GM12878 (cell line): ENCODE measurements around the gene ABHD1. TPM values are rescaled to one million over a fixed set of nuclear protein-coding genes. Genes with fewer than 3 reads are reported as not detected.

Source experiments
- ATAC-seq: fragments of 200-7000 bp; cut with Tn5 transposase; 3 replicates; pipeline ENCODE4 v1.9.1; 2020; ENCODE audit warnings: mild to moderate bottlenecking, moderate library complexity
- BruUV-seq: library from RNA; stranded (reverse); fragments of 400-500 nt; replicated peaks from 2 replicates; lab custom pipeline; 2021; lab: Mats Ljungman, UMichigan
- CTCF ChIA-PET: fragments of 300-600 bp; sonication (Branson Sonifier 250); formaldehyde crosslinking; extraction: SDS; loops from one replicate; lab custom pipeline; 2021; ENCODE audit warnings: inconsistent platforms; lab: Yijun Ruan, JAX
- POLR2A ChIA-PET: fragments of 350-600 bp; formaldehyde crosslinking; extraction: SDS; loops from one replicate; lab custom pipeline; 2021; ENCODE audit warnings: inconsistent platforms; lab: Charles Lee
- RAD21 ChIA-PET: fragments of 300-600 bp; sonication (Branson Sonifier 250); formaldehyde crosslinking; loops from one replicate; lab custom pipeline; 2023; ENCODE audit warnings: antibody characterized with exemption; ENCODE audit not compliant: unreplicated experiment; lab: Charles Lee
- SMC1A ChIA-PET: fragments of 300-600 bp; sonication (Branson Sonifier 250); formaldehyde crosslinking; loops from one replicate; lab custom pipeline; 2023; ENCODE audit not compliant: unreplicated experiment, uncharacterized antibody; lab: Charles Lee
- DNase-seq: peaks from one replicate; pipeline ENCODE4 v3.0.0-alpha.2; 2011; ENCODE audit warnings: low read depth, low spot score
- FAIRE-seq: peaks from 3 replicates; lab custom pipeline; 2011; peaks lifted over from hg19 to GRCh38; lab: Jason Lieb, UNC
- H2AFZ ChIP-seq: 2 replicates; pipeline ENCODE4 v1.6.0; 2011; ENCODE audit warnings: low read depth, low read length, control low read depth; ENCODE audit not compliant: control insufficient read depth
- H3K27ac ChIP-seq: 2 replicates; pipeline ENCODE4 v1.5.1; 2011; ENCODE audit warnings: control low read depth; ENCODE audit not compliant: control insufficient read depth, insufficient read depth
- H3K27me3 ChIP-seq, 2 experiments: replicated peaks in 1 of 2; 2 replicates each; pipeline versions ENCODE4 v1.6.0 to v1.6.1; 2011; ENCODE audit warnings: low read length in 1 of 2; ENCODE audit not compliant: control insufficient read depth in 2 of 2, insufficient read depth in 2 of 2
- H3K36me3 ChIP-seq, 2 experiments: 2 replicates each; pipeline ENCODE4 v1.5.1; 2011; ENCODE audit warnings: low read length in 1 of 2; ENCODE audit not compliant: control insufficient read depth in 2 of 2, insufficient read depth in 2 of 2
- H3K4me1 ChIP-seq: 2 replicates; pipeline ENCODE4 v1.6.1; 2011; ENCODE audit warnings: mild to moderate bottlenecking, low read length, moderate library complexity, mixed read lengths; ENCODE audit not compliant: control insufficient read depth, insufficient read depth
- H3K4me2 ChIP-seq: 2 replicates; pipeline ENCODE4 v1.6.0; 2011; ENCODE audit warnings: control low read depth; ENCODE audit not compliant: control insufficient read depth, insufficient read depth
- H3K4me3 ChIP-seq: fragments of 200-600 bp; sonication (generic); 2 replicates; pipeline ENCODE4 v1.5.1; 2016
- H3K79me2 ChIP-seq: 2 replicates; pipeline ENCODE4 v1.6.0; 2011; ENCODE audit warnings: low read length; ENCODE audit not compliant: control insufficient read depth, insufficient read depth
- H3K9ac ChIP-seq: 2 replicates; pipeline ENCODE4 v1.8.0; 2011; ENCODE audit warnings: low read length, control low read depth, mixed read lengths; ENCODE audit not compliant: control insufficient read depth, insufficient read depth
- H3K9me3 ChIP-seq: replicated peaks from 3 replicates; pipeline ENCODE4 v1.5.1; 2011; ENCODE audit warnings: mild to moderate bottlenecking, low read length; ENCODE audit not compliant: control insufficient read depth, insufficient read depth
- H4K20me1 ChIP-seq: 2 replicates; pipeline ENCODE4 v1.6.0; 2011; ENCODE audit not compliant: control insufficient read depth, insufficient read depth
- CHD1 ChIP-seq: IDR thresholded peaks from 2 replicates; pipeline ENCODE4 v1.6.1; 2012; ENCODE audit warnings: low read depth, low read length, improper control_type of control experiment
- CTCF ChIP-seq, 3 experiments: IDR thresholded peaks in 2 of 3; conservative IDR thresholded peaks in 1 of 3; 2 replicates each; pipeline ENCODE4 v1.5.1; 2011; ENCODE audit warnings: low read depth in 3 of 3, low read length in 3 of 3, mild to moderate bottlenecking in 3 of 3, control low read depth in 2 of 3, moderate library complexity in 2 of 3, inconsistent platforms in 1 of 3, mixed read lengths in 1 of 3; ENCODE audit not compliant: control insufficient read depth in 2 of 3, insufficient read depth in 1 of 3; ENCODE audit errors: extremely low read depth in 1 of 3
- IKZF2 ChIP-seq, 2 experiments: fragments of 450-650 bp; IDR thresholded peaks; 2 replicates each; pipeline ENCODE4 v1.6.1; 2017; ENCODE audit warnings: mild to moderate bottlenecking in 2 of 2, moderate library complexity in 2 of 2
- NFYA ChIP-seq: IDR thresholded peaks from 2 replicates; pipeline ENCODE4 v1.6.1; 2011; ENCODE audit warnings: low read depth, mild to moderate bottlenecking, low read length, improper control_type of control experiment, borderline replicate concordance
- POLR2A ChIP-seq: IDR thresholded peaks from 2 replicates; pipeline ENCODE4 v1.6.1; 2011; ENCODE audit warnings: low read depth, mild to moderate bottlenecking, low read length
- WGBS: methylation state at CpG from one replicate; pipeline ENCODE4 v1.1.6; 2016; ENCODE audit warnings: low lambda C conversion rate; ENCODE audit not compliant: insufficient replicate concordance, insufficient coverage; ENCODE audit errors: missing lambda C conversion rate; 5-methylcytosine and 5-hydroxymethylcytosine counted together
- in situ Hi-C: fragments of 300-500 bp; cut with MboI; formaldehyde crosslinking; loops from 9 replicates; pipeline ENCODE4 v1.14.3; 2018; ENCODE audit warnings: mixed read lengths
- intact Hi-C: fragments of 100-400 bp; cut with micrococcal nuclease; formaldehyde crosslinking; loops from one replicate; pipeline ENCODE4 v1.14.2; 2022; ENCODE audit not compliant: unreplicated experiment
- polyA plus RNA-seq, 11 experiments: library from polyadenylated mRNA; depleted of rRNA in 4 of 11; unstranded in 6 of 11; stranded (reverse) in 5 of 11; fragments of >200 nt; fragmentation: Nextera tagmentation in 4 of 11; fragmentation: Illumina TruSeq in 1 of 11; extraction: Ambion mirVana in 4 of 11; extraction: Trizol in 1 of 11; gene quantifications; 1 replicate in 1 of 11; 2 replicates in 10 of 11; pipeline versions ENCODE4 v1.2.1 to v1.2.3, GENCODE V29; 2011 to 2016; ENCODE audit warnings: inconsistent platforms in 2 of 11, missing spikeins in 2 of 11, low read depth in 1 of 11
- total RNA-seq, 4 experiments: library from RNA; depleted of rRNA in 3 of 4; stranded (reverse); fragments of >200 nt in 3 of 4; fragmentation: Illumina TruSeq in 1 of 4; extraction: Trizol in 1 of 4; gene quantifications; 2 replicates each; pipeline versions ENCODE4 v1.2.1 to v1.2.3, GENCODE V29; 2013 to 2021

ABHD1 gene
- total and polyA plus RNA-seq, 10 of the 15 experiments (the other 5 are each of a cell fraction or from before 2014, with no cell fraction given) = 0.04 to 0.35 (median 0.17) TPM; not detected in 2

GRCh38 chr2:27133195-27133875 is 9.7 kb downstream of the ABHD1 start:
- TSS peak; percentile 76 for BruUV-seq
- Histone ChIP-seq H3K9ac (peak overlapping the region; percentile 94), H3K4me1 (peaks cover 8% of the 10 kb centered on the region), H3K36me3 (peaks cover 10 to 17% of the 10 kb centered on the region in 2 experiments), H3K27ac (peak overlapping the region; percentile 90; the same call in 1 of the 2 replicates), H3K79me2 (peaks cover 19% of the 10 kb centered on the region), H3K9me3 (no peaks in the 10 kb centered on the region), H3K27me3 (no peaks in the 10 kb centered on the region), H4K20me1 (no peaks in the 10 kb centered on the region), H2AFZ (peak overlapping the region; percentile 93), H3K4me3 (peak overlapping the region; percentile 97), H3K4me2 (peak overlapping the region; percentile 86)
- SMC1A ChIA-PET = interaction anchor here (0.7 to 1.7 kb wide), 11 partner anchors 10 to 171 kb away, joined by 3 to 7 read pairs (median 4); partner anchors contain the start of genes ABHD1 and AGBL5
- POLR2A ChIA-PET = interaction anchor here (0.8 to 2.2 kb wide), 6 partner anchors 9 to 789 kb away, joined by 3 to 7 read pairs (median 5); partner anchors contain the start of genes ABHD1, ATRAID, MPV17 and SLC5A6
- FAIRE-seq (no peak), ATAC-seq (peak; percentile 29), DNase-seq (no peak)
- intact Hi-C loops (loop anchor here (5.0 kb wide), 1 partner anchor 49 kb away; no protein-coding TSS in a partner anchor), in situ Hi-C loops (no loop called here)
- 42% methylated on average over 14 of the region's 14 CpGs for WGBS
- CTCF ChIA-PET = interaction anchor here (0.7 to 2.4 kb wide), 22 partner anchors 9 to 172 kb away, joined by 3 to 19 read pairs (median 4); partner anchors contain the start of gene AGBL5
- TF ChIP-seq IKZF2 (IDR thresholded peaks at IDR 0.05) (no peak), CHD1 (no peak), POLR2A (0 out of 2 replicates have a peak, but pooled peaks have one; percentile 33), CTCF (IDR thresholded peaks at IDR 0.05 in 2 of 3, conservative IDR thresholded peaks at IDR 0.05 in 1 of 3; ENCODE audit: control insufficient read depth in 2 of 3, extremely low read depth in 1 of 3, insufficient read depth in 1 of 3, low read depth in 3 of 3, low read length in 3 of 3) (peak in 1 of 3 experiments; percentile 11; a peak in 1 of 6 replicates), NFYA (no peak)
- RAD21 ChIA-PET = interaction anchor here (0.8 to 2.1 kb wide), 9 partner anchors 32 to 172 kb away, joined by 3 to 13 read pairs (median 3); no protein-coding TSS in a partner anchor
